HG03558 (cell line): ENCODE data around the gene CCR3.
"Not testable (repeated sequence)": the region's sequence is repeated elsewhere in the genome, so short reads cannot be mapped to it uniquely, and the experiment has no call there.

Source experiments
- ATAC-seq: cut with Tn5 transposase; IDR thresholded peaks from one replicate; pipeline ENCODE4 v1.9.1; 2021; ENCODE audit warnings: moderate number of reproducible peaks; ENCODE audit not compliant: unreplicated experiment; ENCODE audit errors: extremely low read depth

CCR3 gene

DNA sequence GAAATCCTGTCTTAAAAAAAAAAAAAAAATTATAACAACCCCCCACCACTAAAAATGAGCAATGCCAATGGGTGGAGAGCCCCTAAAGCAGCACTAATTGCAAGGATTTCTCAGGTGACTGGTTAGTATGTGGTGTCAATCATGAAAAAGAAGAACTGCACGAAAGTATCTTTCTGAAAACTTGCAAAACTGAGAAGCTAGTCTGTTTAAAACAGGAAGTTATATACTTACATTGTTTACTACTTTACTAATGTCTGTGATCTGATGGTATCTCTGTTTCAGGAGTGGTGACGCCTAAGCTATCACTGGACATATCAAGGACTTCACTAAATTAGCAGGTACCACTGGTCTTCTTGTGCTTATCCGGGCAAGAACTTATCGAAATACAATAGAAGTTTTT is at the start of gene CCR3:
TSS of gene CCR3 (plus strand) at position 341 of the 400 bp plus-strand sequence. CDS start 22,699 bp downstream, outside the sequence.
- no peak for ATAC-seq

DNA sequence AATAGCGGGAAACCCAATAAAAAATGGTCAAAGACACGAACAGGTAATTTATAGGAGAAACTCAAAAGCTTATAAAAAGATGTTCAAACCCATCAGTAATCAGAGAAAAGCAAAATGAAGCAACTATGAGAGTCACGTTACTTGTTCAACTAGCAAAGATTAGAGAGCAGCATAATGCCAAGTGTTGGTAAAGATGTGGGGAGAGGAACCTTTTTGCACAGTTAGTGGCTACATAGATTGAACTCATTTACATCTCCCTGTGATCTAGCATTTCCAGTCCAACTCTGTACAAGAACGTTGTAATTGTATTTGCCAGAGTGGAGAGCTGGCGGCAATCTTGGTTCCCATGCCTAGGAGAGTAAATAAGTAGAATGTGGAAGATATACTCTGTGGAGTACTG is 49.3 kb upstream of the CCR3 start:
- no peak for ATAC-seq

DNA sequence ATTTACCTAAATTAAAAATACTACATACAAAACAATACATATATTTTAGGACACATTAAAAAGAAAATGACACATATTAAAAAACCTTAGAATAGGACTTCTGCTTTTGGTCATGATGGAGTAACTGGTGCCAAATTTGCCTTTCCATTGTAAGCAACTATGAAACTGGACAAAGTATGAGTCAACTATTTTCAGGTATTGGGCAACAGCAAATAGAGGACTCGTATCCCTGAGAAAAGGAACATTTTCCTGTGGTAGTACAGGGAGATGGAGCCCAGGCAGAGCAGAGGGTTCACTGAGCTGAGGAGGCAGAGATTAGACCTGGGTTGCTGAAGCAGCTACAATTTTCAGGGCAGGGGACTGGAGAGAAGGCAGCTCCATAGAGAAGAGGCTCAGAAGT is 48.8 kb upstream of the CCR3 start:
- no peak for ATAC-seq

DNA sequence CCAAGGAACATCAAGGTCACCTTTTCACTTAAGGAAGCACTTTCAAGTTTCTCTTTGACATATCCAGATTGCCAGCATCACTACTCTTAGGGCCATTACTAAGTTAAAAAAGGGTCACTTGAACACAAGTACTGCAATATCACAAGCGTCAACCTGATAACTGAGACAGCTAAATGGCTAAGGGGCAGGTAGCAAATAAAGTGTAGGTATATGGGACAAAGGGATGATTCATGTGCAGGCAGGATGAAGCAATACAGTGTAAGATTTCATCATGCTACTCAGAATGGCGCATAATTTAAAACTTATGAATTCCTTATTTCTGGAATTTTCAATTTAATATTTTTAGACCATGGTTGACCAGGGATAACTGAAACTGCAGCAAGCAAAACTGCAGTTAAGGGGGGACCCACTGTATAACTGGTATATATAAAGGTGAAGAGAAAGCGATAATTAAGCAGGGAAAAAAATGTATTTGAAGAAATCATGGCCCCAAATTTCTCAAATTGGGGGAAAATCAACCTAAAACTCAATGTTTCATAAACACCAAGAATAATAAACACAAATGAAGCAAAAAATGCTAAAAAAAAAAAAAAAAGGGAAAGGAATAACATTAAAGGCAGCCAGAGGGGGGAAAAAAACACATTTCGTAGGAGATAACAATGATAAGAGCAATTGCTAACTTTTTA is 47.2 kb upstream of the CCR3 start:
- ATAC-seq: no peak

DNA sequence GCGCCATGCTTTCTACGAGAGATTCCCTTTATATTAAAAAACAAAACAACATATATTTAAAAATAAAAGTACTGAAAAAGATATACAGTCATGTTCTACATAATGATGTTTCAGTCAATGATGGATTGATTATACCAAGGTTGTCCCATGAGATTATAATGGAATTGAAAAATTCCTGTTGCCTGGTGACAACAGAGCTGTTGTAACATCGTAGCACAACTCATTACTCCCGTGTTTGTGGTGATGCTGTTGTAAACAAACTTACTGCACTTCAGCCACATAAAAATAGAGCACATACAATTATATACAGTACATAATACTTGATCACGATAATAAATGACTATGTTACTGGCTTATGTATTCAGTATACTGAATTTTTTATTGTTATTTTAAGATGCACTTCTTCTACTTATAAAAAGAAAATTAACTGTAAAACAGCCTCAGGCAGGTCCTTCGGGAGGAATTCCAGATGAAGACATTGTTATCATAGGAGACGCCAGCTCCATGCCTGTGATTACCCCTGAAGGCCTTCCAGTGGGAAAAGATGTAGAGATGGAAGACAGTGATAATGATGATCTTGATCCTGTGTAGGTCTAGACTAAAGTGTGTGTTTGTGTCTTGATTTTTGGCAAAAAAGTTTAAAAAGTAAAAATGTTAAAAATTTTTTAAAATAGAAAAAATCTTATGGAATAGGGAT is 45.9 kb upstream of the CCR3 start:
- ATAC-seq: no peak

DNA sequence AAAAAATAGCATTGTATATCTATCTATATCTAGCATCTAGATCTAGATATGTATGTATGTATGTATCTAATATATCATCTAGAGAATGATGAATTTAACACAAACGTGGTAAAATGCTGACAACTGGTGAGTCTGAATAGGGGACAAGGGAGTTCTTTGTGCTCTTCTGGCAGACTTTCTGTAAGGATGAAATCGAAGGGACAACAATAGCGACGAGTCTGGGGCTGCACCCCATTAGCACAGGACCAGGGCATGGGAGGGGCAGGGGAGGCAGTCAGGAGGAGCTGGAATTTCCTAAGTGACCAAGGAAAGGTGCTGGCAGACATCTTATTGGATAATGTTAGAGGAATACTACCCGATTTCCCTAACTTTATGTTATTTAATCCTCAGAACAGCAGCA is 42.0 kb upstream of the CCR3 start:
- ATAC-seq: no peak

DNA sequence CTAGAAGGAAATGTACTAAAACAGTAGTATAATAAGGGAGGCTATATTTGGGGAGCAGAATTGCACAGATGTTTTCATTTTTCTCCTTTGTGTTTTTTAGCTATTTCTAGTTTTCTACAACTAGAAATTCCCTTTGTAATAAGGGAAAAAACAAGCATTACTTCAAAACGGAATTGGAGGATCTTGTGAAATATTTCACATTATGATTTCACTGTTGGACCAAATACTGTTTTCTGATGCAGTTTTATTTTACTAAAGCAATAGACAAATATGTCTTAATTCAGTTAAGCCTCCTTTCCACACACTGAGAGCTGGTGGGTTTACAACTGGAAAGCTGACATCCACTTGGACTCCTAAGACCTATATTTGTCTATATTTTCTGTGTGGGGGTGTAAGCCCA is 41.5 kb upstream of the CCR3 start:
- ATAC-seq: no peak

DNA sequence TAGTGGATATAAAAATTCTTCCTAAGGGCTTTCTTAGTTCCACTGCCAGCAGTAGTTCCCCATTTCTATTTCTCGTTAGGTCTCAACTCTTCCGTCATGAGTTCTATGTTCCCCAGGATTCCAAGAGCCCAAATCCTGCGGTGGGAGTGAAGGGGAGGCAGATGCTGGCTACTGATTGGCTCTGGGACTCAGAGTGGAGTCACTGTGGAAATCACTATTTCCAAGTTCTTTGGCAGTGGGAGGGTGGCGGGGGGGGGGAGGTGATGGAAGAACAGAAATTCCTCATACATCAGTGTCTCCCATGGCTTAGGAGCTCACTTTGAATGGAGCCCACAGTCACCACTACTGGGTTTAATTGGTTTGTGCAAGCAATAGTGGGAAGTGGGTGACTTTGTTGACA is 39.7 kb upstream of the CCR3 start:
- no peak for ATAC-seq

DNA sequence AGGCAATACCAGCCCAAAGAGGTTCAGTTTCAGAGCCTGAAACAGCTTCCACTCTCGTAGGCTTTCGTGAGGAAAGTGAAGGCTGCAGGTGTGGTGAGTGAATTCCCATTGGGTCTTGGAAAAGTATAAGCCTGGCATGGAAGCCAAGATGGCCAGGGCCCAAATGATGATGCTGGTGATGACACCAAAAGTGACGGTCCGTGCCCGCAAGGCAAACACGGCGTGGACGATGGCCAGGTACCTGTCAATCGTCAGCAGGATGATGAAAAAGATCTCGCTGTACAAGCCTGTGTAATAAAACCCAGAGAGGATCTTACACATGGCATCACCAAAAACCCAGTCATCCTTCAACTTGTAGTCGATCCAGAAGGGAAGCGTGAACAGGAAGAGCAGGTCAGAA is 38.6 kb upstream of the CCR3 start:
- ATAC-seq: no peak

DNA sequence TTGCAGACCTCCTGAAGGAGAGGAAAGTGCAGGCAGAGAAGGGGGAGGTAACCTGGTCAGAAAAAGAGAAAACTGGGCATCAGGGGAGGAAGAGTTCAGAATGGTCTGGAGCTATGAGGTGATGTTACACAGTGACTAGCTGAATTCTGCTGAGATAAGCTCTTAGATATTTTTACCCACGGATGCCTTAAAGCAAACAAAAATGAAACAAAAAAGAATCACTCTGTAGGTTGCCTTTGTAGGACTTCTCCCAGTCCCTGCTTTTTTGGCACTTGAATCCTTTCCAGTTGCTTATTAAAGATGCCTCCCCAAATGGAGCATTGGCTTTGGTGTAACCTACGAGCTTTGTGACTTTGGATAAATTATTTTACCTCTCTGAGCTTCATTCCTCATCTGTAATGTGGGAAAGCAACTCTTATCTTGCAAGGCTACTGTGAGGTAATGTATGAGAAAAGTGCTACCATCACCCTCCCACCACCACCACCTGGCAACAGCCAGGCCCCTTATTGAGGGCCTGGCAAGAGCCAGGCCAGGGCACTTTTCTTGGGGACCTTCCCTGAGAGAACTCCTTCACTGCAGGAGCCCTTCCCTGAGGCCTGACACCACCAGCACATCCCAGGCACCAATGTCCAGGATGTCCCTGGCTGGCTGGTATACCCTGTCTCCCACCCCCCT is 36.8 kb upstream of the CCR3 start:
- ATAC-seq: no peak

DNA sequence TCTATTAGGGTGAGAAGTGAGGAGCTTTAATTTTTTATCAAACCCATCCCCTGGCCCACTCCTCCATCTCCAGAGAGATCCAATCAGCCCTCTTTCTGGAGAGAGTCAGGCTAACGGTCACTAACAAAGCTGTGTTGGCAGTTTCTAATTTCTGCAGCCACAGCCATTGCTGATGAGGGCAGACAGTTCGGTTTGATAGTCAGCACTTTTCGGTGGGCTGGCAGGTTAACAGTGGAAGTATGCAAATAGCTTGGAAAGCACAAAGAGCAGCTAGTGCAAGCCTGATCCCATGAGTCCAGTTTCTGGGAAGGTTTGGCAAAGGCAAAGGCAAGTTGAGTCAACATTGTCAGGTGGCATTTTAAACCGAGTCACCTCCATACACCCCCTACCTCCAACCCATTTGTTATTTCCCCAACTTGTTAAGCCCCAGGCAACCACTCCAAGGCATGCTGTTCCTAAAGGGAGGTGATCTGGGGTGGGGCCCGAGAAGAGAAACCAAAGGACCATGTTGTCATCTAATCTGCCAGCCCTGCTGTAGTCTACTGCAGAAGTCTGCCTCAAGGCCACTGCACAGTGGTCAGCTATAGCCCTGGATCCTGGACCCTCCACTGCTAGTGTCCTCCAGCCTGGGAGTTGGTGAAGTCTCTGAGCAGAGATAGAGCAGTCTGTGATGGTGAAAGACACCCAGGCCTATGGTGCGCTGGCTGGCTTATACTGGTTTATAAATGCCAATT is 35.8 kb upstream of the CCR3 start:
- no peak for ATAC-seq

DNA sequence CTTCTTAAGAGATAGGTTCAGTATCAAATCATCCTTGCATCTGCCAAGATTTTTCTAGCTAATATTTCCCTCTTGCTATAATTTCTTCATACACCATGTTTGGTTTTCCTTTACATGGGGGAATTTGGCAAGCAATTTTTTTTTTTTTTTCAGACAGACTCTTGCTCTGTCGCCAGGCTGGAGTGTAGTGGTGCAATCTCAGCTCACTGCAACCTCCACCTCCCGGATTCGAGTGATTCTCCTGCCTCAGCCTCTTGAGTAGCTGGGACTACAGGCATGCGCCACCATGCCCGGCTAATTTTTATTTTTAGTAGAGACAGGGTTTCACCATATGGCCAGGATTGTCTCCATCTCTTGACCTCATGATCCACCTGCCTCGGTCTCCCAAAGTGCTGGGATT is 34.7 kb upstream of the CCR3 start:
- not testable (repeated sequence) for ATAC-seq

DNA sequence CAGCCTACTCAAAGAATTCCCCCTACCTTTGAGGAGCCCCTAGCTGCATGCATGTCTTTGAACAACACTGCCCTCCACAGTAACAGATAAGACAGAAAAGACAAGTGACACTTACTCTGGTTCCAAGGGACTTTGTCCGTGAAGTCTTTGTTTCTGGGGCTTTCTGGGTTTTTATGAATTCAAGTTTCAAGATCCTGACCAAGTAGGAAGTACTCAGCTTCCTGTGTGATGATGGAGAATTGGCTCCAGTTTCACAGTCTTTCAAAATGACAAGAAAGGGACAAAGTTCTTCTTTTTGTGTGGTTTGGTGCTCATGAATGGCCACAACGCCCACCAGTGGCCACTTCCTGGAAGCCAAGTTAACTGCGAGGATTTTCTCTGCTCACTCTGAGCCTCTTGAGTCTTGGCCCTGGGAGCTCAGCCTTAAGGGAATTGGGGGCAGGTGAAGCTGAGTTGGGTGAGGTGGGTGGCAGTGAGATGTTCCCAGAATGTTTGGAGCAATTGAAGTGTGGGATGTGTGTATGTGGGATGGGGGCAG is 34.0 kb upstream of the CCR3 start, which contains the start of gene CCR1:
TSS of gene CCR1 (minus strand) at position 147 of the 538 bp plus-strand sequence. CDS start 4,000 bp downstream, outside the sequence.
- no peak for ATAC-seq

DNA sequence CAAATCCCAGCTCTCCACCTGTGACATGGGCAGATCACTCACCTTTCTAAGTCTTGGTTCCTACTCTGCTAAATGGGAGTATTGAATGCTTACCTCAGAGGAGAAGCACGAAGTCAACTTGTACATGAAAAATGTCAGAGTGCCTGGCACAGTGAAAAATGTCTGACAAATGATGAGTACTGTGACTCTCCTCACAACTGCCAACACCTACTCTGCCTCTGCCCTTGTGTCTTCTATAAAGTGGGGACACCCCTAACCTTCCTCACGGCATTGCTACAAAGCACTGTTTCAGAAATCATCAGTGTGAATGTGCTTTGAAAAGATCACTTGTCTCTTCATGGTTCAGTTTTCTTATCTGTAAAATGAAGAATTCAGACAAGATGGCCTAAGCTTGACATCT is 33.2 kb upstream of the CCR3 start:
- ATAC-seq: no peak

DNA sequence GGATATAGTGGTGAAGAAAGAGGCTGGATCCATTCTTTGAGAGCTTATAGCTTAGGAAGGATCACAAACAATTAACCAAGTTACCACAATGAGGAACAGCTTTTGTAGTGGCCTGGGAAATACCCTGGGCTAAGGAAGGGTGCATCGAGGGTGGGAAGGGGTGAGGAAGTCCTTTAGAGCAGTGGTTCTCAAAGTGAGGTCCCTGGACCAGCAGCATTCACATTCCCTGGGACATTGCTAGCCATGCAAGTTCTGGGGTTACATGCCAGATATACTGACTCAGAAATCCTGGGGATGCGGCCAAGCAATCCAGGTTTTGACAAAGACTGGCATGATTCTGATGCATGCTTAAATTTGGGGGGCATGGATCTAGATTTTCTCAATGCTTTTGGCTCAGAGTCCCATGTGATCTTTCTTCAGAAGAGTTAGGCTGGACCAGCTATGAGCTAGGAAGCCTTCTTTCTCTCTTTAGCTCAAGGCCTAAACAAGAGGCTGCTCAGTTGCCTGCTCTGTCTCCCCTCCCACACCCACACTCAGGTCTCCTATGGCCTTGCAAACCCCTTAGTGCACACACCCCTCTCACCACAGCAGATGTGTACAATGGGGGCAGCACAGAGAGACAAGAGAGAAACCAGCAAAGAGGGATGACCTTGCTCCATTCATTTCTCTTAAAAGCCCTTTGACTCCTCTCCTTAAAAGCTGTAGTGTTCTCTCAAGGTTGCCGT is 32.4 kb upstream of the CCR3 start:
- no peak for ATAC-seq

DNA sequence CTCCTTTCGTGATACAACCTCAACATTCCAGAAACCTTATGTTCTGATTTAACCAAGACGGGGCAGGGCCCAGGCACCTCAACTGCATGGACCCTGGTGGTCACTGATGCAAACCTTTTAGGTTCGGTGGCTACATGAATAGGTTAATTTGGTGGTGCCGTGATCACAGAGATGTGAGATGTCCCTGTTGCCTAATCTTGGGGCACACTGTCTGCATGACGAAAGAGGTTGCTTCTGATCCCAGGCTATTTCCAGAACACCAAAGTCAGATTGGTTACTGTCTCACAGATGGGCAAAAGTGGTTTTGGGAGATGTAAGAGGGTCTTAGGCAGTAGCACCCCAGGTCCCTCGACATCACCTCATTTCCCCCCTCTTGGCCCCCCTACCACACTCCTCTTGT is 30.2 kb upstream of the CCR3 start:
- no peak for ATAC-seq

DNA sequence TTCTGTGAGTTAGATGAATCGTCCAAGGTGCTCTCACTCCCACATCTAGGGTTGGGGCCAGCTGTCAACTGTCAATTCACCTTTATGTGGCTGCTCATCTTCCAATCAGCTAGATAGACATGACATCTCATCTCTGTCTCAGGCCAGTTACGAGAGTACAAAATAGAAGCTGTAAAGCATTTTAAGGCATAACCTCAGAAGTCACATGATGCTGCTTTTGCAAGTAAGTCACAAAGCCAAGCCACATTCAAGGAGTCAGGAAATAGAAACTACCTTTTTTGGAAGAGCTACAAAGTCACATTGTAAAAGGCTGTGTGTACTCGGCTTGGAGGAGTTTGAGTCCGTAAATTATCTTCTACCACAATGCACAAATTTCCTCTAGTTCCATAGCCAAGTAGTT is 29.1 kb upstream of the CCR3 start:
- ATAC-seq: no peak

DNA sequence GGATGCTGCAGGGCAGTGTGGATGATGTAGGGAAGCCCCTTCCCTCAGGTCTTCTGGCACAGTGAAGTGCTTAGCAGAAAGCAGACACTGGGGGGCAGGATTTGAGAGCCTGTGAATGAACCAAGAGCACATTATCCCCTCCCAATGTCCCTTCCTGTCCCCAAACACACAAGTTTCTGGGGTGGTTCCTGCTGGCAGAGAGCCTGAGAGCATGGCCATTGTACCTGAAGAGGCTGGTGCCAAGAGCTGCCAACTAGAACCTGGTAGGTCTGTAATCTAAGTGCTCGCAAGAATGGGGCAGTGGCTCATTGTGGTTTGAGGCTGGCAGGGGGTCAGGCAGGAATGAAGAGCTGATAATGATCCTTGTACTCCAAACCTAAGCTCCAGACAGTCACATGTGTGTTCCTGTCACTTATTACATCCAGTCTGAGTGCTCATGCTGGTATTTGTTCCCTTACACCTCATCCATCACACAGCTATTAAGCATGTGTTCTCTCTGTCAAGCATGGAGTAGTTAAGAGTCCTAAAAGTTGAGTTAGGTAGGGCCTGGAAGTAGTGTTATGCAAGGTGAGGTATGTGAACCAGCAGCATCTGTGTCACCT is 27.4 kb upstream of the CCR3 start:
- no peak for ATAC-seq

DNA sequence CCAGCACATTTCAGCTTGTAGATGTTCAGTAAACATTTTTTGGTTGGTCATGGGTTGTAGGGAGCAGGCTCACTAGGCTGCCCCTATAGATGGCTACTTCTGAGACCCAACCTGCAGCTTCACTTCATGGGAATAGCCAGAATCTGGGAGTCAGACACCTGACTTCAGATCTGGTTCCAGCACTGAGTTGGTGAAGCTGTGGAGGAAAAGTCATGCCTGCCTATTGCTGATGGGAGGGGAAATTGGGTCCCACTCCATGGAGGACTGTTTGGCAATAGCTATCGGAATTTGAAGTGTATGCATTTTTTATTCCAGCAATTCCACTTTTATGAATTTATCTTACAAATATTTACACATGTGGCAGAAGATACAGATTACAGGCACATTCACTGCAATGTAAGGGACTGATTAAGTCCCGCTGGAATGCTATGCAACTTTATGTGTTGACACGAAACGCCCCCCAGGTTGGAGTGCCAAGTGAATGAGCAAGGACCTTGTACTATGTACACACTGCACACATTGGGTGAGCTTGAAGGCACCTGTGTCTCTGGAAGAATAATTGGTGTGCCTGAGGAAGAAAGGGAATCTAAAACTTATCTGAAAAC is 26.3 kb upstream of the CCR3 start:
- no peak for ATAC-seq
